Measurements from ENCODE around the gene MEPCE.

GRCh38 chr7:100411101-100411500, 18.5 kb upstream of the MEPCE start:
- TF ChIP-seq, protein P1, sequence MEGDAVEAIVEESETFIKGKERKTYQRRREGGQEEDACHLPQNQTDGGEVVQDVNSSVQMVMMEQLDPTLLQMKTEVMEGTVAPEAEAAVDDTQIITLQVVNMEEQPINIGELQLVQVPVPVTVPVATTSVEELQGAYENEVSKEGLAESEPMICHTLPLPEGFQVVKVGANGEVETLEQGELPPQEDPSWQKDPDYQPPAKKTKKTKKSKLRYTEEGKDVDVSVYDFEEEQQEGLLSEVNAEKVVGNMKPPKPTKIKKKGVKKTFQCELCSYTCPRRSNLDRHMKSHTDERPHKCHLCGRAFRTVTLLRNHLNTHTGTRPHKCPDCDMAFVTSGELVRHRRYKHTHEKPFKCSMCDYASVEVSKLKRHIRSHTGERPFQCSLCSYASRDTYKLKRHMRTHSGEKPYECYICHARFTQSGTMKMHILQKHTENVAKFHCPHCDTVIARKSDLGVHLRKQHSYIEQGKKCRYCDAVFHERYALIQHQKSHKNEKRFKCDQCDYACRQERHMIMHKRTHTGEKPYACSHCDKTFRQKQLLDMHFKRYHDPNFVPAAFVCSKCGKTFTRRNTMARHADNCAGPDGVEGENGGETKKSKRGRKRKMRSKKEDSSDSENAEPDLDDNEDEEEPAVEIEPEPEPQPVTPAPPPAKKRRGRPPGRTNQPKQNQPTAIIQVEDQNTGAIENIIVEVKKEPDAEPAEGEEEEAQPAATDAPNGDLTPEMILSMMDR (IDR thresholded peaks at IDR 0.05) = no peak
- TF ChIP-seq POLR2A (IDR thresholded peaks at IDR 0.05) (no peak), POLR2AphosphoS5 (IDR thresholded peaks at IDR 0.05; ENCODE audit: insufficient read depth in 1 of 2, low read depth in 1 of 2) (no peak)
